ENCODE results near the gene CHPT1.

The CHPT1 gene

DNA sequence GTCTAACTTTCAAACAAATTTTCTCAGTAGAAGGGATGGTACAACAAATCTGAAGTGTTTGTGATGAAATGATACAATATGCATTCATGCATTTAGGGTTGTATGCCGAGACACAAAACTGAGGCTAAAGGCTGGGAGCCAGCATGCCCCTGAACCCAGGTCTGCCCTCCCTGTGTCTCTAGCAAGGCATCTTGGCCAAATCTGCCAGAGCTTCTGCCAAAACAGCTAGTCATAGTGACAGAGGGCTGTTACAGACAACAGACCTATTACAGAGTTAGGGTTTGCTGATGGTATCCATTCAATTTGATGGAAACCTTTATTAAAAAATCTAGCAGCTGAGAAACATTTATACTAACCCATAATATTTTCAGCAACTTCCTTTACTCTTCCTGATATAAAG lies 11.3 kb upstream of the CHPT1 start:
- no peak for FAIRE-seq

DNA sequence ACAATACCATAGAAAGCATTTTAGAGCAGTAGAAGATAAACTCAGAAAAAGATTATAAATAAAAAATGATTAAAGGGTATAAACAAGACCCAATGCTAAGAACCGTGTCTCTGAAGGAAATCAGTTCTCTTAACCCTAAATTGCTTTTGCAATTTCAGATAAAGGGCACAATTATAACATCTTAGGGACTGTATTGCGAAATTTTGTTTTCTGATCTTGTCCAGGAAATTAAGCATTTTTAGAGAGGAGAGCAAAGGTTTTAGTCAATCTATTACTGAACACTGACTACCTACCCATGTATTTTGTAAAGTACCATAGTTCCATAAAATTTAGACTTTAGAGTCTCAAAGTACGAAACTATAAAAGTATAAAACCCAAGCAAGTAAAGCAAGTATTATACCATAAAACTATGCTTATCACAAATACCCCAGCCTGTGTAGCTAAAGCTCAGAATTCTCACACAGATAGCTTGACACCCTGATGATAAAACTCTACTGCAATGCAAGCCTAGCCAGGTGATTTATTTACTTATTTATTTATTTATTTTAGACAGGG lies 6.8 kb upstream of the CHPT1 start:
- no peak for FAIRE-seq

DNA sequence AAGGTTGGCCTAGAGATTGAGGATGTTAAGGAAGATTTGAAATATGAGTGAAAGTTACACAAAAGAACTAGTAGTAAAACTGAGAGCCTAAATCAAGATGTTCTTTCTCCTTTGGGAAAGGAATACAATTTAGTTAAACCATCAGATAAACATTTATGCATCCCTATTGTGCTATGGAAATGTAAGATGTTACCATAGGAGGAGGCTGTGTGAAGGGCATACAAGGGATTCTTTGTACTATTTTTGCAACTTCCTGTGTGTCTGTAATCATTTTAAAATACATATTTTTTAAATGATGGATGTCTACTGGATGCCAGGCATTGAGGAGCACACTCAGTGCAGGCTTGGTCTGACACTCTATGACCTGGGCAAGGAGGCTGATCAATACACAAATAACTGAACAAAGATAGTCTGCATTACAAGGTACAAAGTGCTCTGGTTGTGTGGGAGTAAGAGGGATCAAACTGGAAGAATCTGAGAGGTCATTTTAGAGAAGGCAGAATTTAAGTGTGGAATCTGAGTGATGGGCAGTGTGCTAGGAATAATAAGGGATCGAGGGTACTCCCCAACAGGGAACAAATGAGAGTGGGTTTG lies 5.8 kb upstream of the CHPT1 start:
- FAIRE-seq: no peak

DNA sequence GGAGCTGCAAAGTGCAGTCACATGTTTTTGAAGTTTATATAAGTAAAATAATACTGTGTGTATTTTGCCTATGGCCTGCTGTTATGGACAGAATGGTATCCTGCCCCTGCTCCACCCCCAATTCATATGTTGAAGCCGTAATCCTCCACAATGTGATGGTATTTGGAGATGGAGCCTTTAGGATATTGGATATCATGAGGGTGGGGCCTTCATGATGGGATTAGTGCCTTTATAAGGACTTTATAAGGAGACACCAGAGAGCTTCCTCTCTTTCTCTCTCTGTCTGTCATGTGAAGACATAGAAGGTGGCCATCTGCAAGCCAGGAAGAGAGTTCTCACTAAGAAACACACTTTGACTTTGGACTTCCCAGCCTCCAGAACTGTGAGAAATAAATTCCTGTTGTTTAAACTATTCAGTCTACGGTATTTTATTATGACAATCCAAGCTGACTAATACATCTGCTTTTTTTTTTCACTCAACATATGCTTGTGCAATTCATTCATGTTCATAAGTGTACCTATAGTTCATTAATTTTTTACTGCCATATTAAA lies 3.1 kb upstream of the CHPT1 start:
- no peak for FAIRE-seq

DNA sequence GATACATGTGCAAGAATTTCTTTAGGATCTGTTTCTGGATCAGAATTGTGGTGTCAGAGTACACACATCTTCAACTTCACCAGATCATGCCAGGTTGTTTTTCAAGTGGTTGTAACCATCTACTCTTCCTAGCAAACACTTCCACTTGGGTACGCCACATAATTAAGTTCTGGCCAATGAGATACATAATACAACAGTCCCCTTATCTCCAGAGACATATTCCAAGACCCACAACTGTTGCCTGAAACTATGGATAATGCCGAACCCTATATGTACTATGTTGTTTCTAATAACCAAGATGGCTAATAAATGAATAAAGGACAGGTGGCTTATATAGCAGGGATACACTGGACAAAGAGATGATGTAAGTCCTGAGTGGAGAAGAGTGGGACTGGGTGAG lies 2.5 kb upstream of the CHPT1 start:
- FAIRE-seq: no peak

DNA sequence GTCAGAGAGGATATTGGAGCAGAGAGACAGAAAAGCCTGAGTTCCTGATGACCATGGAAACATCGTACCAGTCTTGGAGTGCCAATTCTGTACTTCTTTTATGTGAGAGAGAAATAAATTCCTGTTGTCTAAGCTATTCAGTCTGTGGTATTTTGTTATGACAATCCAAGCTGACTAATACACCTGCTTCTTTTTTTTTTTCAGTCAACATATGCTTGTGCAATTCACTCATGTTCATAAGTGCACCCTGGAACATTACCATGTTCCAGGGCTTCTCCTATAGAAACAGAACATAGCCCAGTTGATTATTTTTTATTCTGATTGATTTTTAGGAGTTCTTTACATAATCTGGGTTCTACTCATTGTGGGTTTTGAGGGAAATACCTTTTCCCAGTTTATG lies 1.7 kb upstream of the CHPT1 start:
- FAIRE-seq: no peak

DNA sequence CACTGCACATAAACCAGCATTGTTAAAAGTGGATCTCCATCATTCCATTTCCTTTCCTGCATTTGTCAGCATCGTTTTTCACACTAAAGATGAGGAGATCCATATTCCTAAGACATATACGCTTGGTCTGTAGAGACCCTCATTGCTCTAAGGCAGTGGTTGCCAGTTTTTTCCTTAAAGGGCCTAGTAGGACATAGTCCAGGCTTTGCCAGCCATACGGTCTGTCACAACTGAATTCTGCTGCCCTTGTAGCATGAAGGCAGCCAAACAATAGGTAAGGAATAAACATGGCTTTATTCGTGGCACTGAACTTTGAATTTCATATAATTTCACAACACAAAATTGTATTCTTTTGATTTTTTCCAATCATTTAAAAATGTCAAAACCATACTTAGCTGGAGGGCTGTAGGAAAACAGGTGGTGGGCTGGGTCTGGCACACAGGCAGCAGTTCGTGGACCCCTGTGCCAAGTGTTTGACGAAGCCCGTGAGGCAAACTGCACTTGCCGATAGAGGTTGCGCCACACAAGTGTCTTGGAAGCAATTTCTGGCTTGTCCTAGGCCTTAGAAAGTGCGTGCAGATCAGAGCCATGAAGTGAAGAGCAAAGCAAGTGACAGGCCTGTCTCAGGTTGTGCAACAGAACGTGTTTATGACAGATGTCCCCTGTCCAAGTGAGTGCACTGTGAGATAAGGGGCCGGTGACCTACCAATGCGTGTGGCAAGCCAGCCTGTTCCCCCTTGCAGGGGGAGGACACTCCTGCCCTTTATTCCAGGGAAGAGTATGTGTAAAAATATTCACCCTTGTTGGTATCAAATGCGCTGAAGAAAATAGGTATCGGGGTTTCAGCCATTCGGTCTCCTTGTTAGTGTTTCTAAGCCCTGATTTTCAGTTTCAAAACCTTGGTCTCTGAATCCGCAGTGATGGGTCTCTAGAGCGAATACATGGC lies 916 bp upstream of the CHPT1 start:
- no peak for FAIRE-seq

DNA sequence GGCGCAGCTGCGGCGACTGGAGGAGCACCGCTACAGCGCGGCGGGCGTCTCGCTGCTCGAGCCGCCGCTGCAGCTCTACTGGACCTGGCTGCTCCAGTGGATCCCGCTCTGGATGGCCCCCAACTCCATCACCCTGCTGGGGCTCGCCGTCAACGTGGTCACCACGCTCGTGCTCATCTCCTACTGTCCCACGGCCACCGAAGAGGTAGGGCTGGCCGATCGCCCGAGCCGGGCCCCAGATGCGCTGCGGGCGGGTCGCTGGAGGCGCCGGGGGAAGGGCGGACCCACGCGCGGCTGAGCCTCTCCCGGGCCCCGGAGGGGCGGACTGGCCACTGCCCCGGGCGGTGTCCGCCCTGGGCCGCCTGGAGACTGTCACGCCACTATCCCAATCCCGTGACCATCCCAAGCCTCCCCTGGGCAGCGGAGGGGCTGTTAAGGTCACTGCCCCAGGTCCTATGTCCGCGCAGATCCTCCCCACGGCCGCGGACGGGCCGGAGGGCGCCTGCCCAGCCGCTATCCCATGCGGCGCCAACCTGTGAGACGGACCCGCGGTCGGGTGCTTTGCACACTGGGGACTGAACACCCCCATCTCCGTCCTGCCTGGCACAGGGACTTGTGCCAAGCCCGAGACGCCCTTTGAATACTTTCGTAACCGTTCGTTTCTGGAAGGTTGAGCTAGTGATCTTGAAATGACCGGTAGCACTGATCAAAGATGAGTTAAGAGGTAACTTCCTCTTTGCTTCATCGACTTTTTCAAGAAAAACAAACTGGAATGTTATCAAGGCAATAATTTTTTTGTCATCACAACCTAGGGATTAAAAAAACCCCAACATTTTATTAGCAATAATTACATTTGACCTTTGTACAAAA lies 725 bp downstream of the CHPT1 start:
- no peak for FAIRE-seq

DNA sequence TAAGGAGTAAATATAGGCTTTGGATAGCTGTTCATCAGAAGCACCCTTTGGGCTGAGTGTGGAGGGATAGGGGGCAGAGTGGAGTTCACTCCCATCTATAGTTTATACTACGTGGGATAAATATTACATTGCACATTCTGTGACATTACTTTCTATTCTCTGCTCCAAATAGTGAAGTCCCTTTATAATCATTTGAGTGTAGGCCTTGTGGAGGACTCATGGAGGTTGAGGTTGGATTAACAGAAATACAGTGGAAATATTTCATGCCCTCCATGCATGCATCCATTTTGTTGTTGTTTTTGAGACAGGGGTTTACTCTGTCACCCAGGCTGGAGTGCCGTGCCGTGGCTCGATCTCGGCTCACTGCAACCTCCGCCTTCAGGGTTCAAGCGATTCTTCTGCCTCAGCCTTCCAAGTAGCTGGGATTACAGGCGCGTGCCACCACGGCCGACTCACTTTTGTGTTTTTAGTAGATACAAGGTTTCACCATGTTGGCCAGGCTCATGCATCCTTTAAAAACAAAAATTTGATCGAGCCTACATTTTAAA lies 1.4 kb downstream of the CHPT1 start:
- FAIRE-seq: no peak

DNA sequence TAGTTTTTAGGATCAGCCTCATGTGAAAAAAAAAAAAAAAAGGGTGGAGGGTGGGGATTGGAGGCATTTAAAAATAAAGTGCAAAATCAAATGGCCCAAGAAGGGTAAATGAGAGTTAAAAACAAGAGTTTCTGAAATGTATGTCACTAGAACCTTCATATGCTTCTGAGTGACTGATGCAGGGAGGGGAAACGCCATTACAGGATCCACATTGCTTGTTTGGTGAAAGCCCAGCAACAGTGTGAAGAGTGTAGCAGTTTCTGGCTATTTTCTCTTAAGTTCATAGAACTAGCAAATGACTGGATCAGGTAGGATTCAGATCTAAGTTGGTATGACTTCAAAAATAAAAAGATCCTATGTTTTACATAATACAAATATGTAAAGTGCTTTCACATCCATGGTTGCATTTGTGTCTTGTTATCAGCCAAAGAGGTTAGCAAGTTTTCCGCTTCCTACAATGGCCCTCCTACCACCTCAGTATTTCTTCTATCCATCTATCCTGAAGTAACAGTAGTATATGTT lies 2.9 kb downstream of the CHPT1 start:
- FAIRE-seq: no peak

DNA sequence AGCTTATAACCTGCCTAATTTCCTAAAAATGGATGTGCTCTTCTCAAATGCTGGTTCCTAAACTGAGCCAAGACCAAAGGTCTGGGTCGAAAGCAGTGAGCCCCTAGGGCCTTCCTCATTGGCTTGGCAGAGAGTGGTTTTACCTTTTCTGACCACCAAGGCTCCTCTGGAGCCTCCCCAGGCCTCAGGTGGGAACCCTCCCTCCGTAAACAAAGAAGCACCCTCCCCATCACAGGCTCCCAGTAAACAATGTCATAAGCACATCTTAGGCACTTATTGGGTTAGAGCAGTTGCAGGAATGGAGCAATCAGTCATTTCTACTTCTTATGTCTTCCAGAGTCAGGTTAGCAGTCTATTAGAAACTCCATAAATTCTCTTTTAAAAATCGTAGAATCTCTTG lies 6.0 kb downstream of the CHPT1 start:
- no peak for FAIRE-seq

DNA sequence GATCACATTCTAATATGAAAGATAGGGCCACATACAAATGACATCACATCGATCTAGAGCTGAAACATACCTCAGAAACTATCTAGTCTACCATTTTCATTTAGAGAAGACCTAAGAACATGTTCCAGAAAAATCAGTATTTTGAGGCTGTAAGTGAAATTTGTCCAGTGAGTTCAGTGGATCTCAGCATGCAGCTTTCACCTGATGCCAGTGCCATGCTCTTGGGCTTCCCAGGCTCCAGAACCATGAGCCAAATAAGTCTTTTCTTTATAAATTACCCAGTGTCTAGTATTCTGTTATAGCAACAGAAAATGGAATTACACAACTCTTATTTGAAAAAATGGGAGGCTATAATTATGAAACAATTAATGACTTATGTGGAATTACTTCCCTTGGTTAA lies 9.0 kb downstream of the CHPT1 start:
- no peak for FAIRE-seq

DNA sequence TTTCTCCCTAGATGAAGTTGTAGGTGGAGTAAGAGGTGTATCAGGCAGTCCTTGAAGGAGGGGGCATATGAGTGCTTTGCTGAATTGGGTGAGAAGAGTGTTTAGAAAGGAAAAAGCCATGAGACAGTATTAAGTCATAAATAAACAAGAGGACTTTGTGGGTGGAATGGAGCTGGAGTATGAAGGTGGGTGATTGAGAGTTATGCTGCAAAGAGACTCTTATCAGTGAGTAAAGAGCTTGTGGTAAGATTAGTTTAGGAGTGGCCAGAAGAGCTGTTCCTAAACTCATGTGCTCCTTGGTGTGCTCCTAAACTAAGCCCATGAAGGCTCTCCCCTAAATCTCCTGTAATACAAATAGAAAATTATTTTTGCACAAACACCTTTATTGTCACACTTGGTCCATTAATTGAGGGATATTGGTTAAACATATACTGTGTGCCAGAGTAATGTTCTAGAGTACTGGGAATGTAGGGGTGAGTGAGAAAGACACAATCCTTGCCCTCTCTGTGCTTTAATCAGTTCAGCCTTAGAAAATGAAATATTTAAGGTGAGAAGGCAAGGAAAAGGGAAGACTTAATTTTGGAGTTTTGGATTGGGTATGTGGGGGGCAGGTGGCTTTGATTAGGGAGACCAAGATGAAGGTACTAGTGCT lies 9.8 kb downstream of the CHPT1 start:
- no peak for FAIRE-seq

DNA sequence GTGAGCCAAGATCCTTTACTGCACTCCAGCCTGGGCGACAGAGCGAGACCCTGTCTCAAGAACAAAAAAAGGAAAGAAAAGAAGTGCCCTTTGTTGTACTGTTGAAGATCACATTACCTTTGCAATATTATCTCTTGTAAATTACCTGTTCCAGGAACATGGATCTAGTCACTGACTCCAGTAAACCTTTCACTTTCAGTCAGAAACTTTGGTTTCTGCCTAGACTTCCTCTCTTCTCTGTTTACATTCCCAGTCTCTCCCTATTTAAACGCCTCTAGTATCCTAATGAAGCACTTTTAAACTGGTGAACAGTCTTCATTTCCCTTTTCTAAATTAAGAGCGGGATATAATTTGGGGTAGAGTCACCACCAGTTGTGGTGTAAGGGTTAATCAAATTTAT lies 12.8 kb downstream of the CHPT1 start:
- no peak for FAIRE-seq

DNA sequence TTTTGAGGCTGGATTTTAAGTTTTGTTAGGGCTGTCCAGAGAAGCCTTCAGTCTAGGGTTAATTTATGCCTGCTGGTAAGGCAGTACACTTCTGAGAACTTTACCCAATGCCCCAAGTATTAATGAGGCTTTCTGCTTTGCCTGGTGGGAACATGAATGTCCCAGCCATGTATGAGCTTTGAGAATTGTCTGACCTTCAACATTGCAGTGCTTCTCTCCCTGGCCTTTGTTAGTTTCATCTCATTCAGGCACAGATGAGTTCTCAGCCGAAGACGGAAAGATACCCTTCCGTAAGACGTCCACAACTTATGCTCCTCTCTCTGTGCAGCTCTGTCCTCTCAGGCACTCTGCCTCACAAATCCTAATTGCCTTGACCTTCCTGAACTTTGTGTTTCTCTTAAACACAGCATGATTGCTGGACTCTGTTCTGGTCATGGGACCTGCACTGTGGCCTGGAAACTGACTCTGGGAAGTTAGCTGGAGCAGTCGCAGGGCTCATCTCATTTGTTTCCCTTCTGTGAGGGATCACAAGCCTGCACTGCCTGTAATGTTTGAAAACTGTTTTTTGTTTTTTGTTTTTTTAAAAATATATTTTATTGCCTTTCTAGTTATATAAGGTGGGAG lies 15.7 kb downstream of the CHPT1 start:
- FAIRE-seq: no peak

DNA sequence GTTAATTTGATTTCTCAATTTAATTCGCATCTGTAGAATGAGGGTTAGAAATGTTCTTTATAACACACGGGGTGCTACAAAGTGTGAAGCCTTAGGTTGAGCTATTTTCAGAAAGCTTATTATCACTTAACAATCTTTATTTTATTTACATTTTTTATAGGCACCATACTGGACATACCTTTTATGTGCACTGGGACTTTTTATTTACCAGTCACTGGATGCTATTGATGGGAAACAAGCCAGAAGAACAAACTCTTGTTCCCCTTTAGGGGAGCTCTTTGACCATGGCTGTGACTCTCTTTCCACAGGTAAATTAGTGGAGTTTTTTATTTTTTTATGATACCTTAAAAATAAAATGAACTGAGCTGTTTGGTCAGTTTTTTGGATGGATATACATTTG lies 16.5 kb downstream of the CHPT1 start:
- FAIRE-seq: no peak

DNA sequence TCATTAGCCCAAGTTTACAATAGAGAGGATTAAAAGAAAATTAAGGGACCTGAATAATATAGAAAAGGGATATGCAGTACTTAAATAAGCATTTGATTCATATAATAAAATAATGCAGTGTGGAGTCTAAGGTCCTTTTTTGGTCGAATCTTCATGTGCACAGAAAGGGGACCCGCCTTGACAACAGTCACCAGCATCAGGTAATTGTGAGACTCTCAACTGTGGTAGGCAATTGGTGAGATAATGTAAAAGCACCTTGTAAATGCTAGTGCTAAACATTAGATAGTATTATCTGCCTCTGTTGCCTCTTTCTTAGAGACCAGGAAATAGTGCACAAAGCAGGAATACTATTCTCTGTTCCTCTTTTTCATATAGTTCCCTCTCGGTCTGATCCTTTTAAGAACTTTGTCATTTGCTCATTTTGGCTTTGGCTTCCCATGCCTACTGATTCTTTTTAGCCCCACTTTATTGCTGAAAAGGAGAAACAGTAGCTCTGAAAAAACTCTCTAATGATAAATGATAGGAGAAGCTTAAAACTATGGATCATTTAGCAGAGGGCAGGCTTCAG lies 17.5 kb downstream of the CHPT1 start:
- FAIRE-seq: no peak

DNA sequence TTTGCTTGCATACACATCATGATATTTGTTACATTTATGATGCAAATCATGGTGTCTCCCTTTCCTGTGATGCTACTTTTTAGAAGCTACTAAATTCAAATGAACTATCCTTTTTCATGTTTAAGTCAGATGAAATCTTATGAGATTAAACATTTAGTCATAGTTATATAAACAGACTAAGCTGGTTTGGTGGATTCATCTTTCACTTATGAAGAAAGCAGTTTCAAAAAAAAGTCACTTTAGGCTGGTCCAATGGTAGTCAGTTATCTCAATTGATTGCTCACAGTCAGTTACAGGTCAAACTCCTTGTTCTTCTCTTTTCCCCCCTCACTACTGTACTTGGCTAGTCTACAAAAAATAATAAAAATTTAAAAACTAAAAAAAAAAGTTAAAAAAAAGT lies 22.1 kb downstream of the CHPT1 start:
- no peak for FAIRE-seq

DNA sequence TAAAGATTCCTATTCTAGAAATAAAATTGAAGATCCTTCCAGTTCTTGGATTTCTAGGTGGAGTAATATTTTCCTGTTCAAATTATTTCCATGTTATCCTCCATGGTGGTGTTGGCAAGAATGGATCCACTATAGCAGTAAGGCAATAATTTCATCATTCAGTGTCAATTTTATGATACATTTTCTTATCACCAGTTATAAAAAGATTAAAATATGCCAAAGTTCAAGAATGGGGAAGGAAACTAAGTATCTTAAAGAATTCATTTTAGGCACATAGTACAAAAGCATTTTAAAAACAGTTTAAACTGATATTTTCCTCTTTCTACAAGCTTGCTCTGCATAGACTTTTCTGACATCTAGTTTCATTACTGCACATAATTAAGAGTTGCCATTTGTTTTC lies 22.7 kb downstream of the CHPT1 start:
- no peak for FAIRE-seq

DNA sequence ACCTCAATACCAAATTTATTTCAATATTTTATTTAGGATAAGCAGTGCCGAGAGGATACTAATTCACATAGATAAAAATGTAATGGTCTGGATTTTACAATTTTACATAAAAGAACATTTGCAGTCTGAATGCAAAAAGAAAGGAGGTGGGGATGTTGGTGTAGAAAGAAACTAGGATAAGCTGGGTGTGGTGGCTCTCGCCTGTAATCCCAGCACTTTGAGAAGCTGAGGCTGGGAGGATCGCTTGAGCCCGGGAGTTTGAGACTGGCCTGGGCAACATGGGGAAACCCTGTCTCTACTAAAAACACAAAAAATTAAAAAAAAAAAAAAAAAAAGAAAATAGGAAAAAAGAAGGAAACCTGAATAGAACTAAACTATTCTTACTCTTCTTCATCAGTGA lies 25.0 kb downstream of the CHPT1 start:
- FAIRE-seq: no peak

DNA sequence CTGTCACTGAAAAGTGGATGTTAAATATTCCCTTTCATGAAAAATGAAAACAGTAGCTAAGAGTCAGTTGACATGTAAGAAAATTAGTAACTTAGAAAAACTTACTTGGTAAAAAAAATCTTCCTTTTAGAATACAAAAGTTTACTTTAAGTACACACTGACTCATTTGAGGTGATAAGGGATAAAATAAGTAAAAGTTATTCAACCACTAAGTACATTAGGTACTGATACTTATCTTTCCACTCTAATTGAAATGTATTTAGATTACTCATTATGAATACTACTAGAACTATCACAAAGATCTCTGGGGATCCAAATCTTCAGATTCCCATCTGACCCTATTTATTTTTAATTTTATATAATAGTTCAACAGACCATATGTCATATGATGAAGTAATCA lies 29.7 kb downstream of the CHPT1 start:
- no peak for FAIRE-seq
